H1 (cell line): ENCODE measurements around the gene KCNMA1.

Experiments
- CTCF ChIP-seq, 3 experiments: IDR thresholded peaks; 1 replicate in 2 of 3; 2 replicates in 1 of 3; pipeline versions ENCODE4 v1.5.1 to v1.6.1; 2011; ENCODE audit warnings: low read length in 3 of 3, mild to moderate bottlenecking in 3 of 3, inconsistent platforms in 2 of 3, low read depth in 1 of 3, moderate library complexity in 1 of 3; ENCODE audit not compliant: insufficient read depth in 1 of 3; ENCODE audit errors: control extremely low read depth in 1 of 3
- POLR2A ChIP-seq, 2 experiments: IDR thresholded peaks; 1 replicate in 1 of 2; 2 replicates in 1 of 2; pipeline ENCODE4 v1.6.1; 2011; ENCODE audit warnings: low read depth in 2 of 2, low read length in 2 of 2, mild to moderate bottlenecking in 2 of 2; ENCODE audit errors: control extremely low read depth in 1 of 2
- SP1 ChIP-seq: IDR thresholded peaks from 2 replicates; pipeline ENCODE4 v1.6.1; 2011; ENCODE audit warnings: low read depth, low read length
- SP2 ChIP-seq: IDR thresholded peaks from 2 replicates; pipeline ENCODE4 v1.6.1; 2012; ENCODE audit warnings: mild to moderate bottlenecking, low read length, inconsistent platforms
- TF ChIP-seq, protein P1 (sequence below): IDR thresholded peaks from 2 replicates; pipeline ENCODE4 v1.6.1; 2012; ENCODE audit warnings: inconsistent platforms

DNA sequence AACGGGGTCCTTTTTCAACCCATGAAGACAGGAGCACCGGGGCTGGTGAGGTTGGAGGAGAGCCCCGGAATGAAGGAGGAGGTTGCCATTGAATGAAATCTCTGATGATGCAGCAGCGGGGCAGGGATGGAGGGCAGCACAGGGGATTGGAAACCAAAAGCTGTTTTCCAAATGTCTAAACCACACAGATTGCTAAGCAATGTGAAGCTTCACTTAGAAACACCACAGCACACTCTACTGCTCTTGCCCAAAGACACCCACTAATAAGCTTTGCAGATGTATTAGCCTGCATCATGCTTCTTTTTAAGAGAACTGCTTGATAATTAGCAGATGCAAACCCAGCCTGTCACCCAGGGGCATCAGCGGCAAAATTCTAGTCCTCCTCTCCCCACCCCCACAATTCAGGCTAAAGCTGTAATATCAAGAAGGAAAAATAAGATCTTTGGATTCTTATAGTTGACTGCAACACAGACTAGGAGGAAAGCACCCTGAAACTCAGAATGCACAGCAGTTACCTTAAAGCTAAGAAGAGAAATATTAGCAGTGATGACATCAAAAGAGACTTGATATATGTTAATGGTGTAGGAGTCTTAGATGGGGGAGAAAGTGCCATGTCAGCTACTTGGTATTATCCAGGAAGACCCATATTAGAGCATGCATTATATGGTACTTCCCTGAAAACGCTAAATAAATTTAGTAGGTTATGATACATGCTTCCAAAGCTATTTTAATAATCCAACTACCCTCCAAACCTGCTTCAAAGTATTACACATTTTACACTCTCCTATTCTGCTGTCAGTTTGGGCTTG, 666.7 kb downstream of the KCNMA1 start:
- TF ChIP-seq POLR2A (IDR thresholded peaks at IDR 0.05; ENCODE audit: control extremely low read depth in 1 of 2, low read depth in 2 of 2, low read length in 2 of 2), result no peak
- TF ChIP-seq, protein P1, sequence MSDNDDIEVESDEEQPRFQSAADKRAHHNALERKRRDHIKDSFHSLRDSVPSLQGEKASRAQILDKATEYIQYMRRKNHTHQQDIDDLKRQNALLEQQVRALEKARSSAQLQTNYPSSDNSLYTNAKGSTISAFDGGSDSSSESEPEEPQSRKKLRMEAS, result no peak
- no peak for TF ChIP-seq CTCF (IDR thresholded peaks at IDR 0.05; ENCODE audit: control extremely low read depth in 1 of 3, insufficient read depth in 1 of 3, low read depth in 1 of 3, low read length in 3 of 3)
- TF ChIP-seq SP2, result no peak
- no peak for TF ChIP-seq SP1
